MM.1S (cell line): ENCODE data around the gene CFHR5.
"Not testable (repeated sequence)": the region's sequence is repeated elsewhere in the genome, so short reads cannot be mapped to it uniquely, and the experiment has no call there.

Experiments used
- CTCF ChIP-seq: fragments of 300-600 bp; sonication (generic); IDR thresholded peaks from 2 replicates; pipeline ENCODE4 v1.5.1; 2016; ENCODE audit warnings: antibody characterized with exemption, low read length, mixed read lengths
- EZH2 ChIP-seq: fragments of 300-600 bp; sonication (generic); optimal IDR thresholded peaks from 2 replicates; pipeline ENCODE3; 2017; ENCODE audit warnings: low read depth, mild to moderate bottlenecking, antibody characterized with exemption, low read length, mixed read lengths

- not testable (repeated sequence) for TF ChIP-seq CTCF, EZH2
Observed at GRCh38 chr1:196982247-196982646, 4.9 kb downstream of the CFHR5 start.
